HepG2 (cell line): ENCODE data around the gene ABCC10. TPM values are rescaled to one million over a fixed set of nuclear protein-coding genes. Genes with fewer than 3 reads are reported as not detected.

Experiments used
- CBX2 ChIP-seq, 2 experiments: fragments of 200-600 bp in 1 of 2; sonication (generic); formaldehyde crosslinking in 1 of 2; IDR thresholded peaks; 2 replicates each; pipeline versions ENCODE4 v1.7.0 to v1.8.1; 2018 to 2022; ENCODE audit warnings: low read depth in 2 of 2, low read length in 1 of 2, mild to moderate bottlenecking in 1 of 2, missing genetic modification reagents in 1 of 2
- CENPT ChIP-seq: sonication (generic); formaldehyde crosslinking; IDR thresholded peaks from 2 replicates; pipeline ENCODE4 v1.8.0; 2022; ENCODE audit warnings: low read depth, mild to moderate bottlenecking, moderate library complexity, missing genetic modification reagents
- HDAC2 ChIP-seq: sonication (generic); formaldehyde crosslinking; IDR thresholded peaks from 2 replicates; pipeline ENCODE4 v1.4.0; 2020; ENCODE audit warnings: missing genetic modification reagents
- KAT8 ChIP-seq: IDR thresholded peaks from 2 replicates; pipeline ENCODE4 v1.6.1; 2016; ENCODE audit warnings: missing genetic modification reagents, missing compliant biosample characterization
- NFE2L2 ChIP-seq: fragments of 150-350 bp; IDR thresholded peaks from 2 replicates; pipeline ENCODE4 v1.6.1; 2014; ENCODE audit warnings: low read length
- NR1H2 ChIP-seq: sonication (generic); formaldehyde crosslinking; IDR thresholded peaks from 2 replicates; pipeline ENCODE4 v1.8.1; 2022; ENCODE audit warnings: low read depth, missing genetic modification reagents, borderline replicate concordance
- PAF1 ChIP-seq: IDR thresholded peaks from 2 replicates; pipeline ENCODE4 v1.6.1; 2016; ENCODE audit warnings: missing genetic modification reagents, missing compliant biosample characterization
- POLR2AphosphoS5 ChIP-seq: IDR thresholded peaks from 2 replicates; pipeline ENCODE4 v1.6.1; 2012; ENCODE audit warnings: low read depth, low read length
- SALL1 ChIP-seq: sonication (generic); formaldehyde crosslinking; IDR thresholded peaks from 2 replicates; pipeline ENCODE4 v1.8.0; 2022; ENCODE audit warnings: mild to moderate bottlenecking, missing genetic modification reagents
- SKIL ChIP-seq: sonication (generic); formaldehyde crosslinking; IDR thresholded peaks from 2 replicates; pipeline ENCODE4 v1.8.0; 2022; ENCODE audit warnings: missing genetic modification reagents, mild to moderate bottlenecking, moderate library complexity, borderline replicate concordance
- SP4 ChIP-seq: sonication (generic); formaldehyde crosslinking; IDR thresholded peaks from 2 replicates; pipeline ENCODE4 v1.8.1; 2023; ENCODE audit warnings: mild to moderate bottlenecking, missing genetic modification reagents
- ZNF253 ChIP-seq: sonication (generic); formaldehyde crosslinking; IDR thresholded peaks from 2 replicates; pipeline ENCODE4 v1.8.0; 2022; ENCODE audit warnings: mild to moderate bottlenecking, missing genetic modification reagents, borderline replicate concordance
- ZNF275 ChIP-seq: sonication (generic); formaldehyde crosslinking; IDR thresholded peaks from 2 replicates; pipeline ENCODE4 v1.8.0; 2022; ENCODE audit warnings: missing genetic modification reagents, mild to moderate bottlenecking, inconsistent platforms, borderline replicate concordance
- ZNF292 ChIP-seq: sonication (generic); formaldehyde crosslinking; IDR thresholded peaks from 2 replicates; pipeline ENCODE4 v1.8.1; 2022; ENCODE audit warnings: mild to moderate bottlenecking, low read depth, missing genetic modification reagents, borderline replicate concordance
- ZNF430 ChIP-seq: sonication (generic); formaldehyde crosslinking; IDR thresholded peaks from 2 replicates; pipeline ENCODE4 v1.9.0; 2021; ENCODE audit warnings: mild to moderate bottlenecking, missing genetic modification reagents
- ZNF512 ChIP-seq: sonication (generic); formaldehyde crosslinking; IDR thresholded peaks from 2 replicates; pipeline ENCODE4 v1.4.0; 2020; ENCODE audit warnings: mild to moderate bottlenecking, missing genetic modification reagents
- ZNF609 ChIP-seq: sonication (generic); formaldehyde crosslinking; IDR thresholded peaks from 2 replicates; pipeline ENCODE4 v1.4.0; 2020; ENCODE audit warnings: mild to moderate bottlenecking, missing genetic modification reagents, borderline replicate concordance
- ZNF678 ChIP-seq: sonication (generic); formaldehyde crosslinking; IDR thresholded peaks from 2 replicates; pipeline ENCODE4 v1.4.0; 2020; ENCODE audit warnings: mild to moderate bottlenecking, missing genetic modification reagents
- polyA plus RNA-seq, 8 experiments: library from polyadenylated mRNA; depleted of rRNA in 3 of 8; stranded (reverse) in 7 of 8; unstranded in 1 of 8; fragments of >200 nt; fragmentation: Illumina TruSeq in 4 of 8; extraction: Trizol in 4 of 8; gene quantifications; 2 replicates each; pipeline versions ENCODE4 v1.2.1 to v1.2.3, GENCODE V29; 2011 to 2016; ENCODE audit warnings: low read depth in 4 of 8, missing spikeins in 1 of 8, mixed read lengths in 1 of 8; ENCODE audit not compliant: insufficient read depth in 1 of 8
- total RNA-seq, 5 experiments: library from RNA; depleted of rRNA; stranded (reverse); fragments of >200 nt; fragmentation: Illumina TruSeq; extraction: Trizol; gene quantifications; 2 replicates each; pipeline ENCODE4 v1.2.3, GENCODE V29; 2016; ENCODE audit warnings: low read depth in 1 of 5

The ABCC10 gene
- total and polyA plus RNA-seq, 2 of the 13 experiments (the other 11 are each of a cell fraction or from before 2014, with no cell fraction given): 16.0 to 24.3 TPM

GRCh38 chr6:43477235-43478007, 50.1 kb downstream of the ABCC10 start, which contains the start of gene TJAP1 (continued):
- TF ChIP-seq ZNF275 (CRISPR knock-in tag) (no peak), NFE2L2 (no peak), ZNF512 (CRISPR knock-in tag) (0 out of 2 replicates have a peak, but pooled peaks have one; percentile 41), CBX2 (IDR thresholded peaks at IDR 0.05; ENCODE audit: low read depth, low read length) (no peak), CBX2 (CRISPR knock-in tag; IDR thresholded peaks at IDR 0.05; ENCODE audit: low read depth) (no peak), POLR2AphosphoS5 (peak; percentile 96), ZNF253 (peak; percentile 13; the same call in 1 of the 2 replicates), ZNF292 (CRISPR knock-in tag) (0 out of 2 replicates have a peak, but pooled peaks have one; percentile 11), ZNF430 (CRISPR knock-in tag) (peak; percentile 86), SALL1 (peak; percentile 73), ZNF678 (CRISPR knock-in tag) (0 out of 2 replicates have a peak, but pooled peaks have one; percentile 45), SKIL (CRISPR knock-in tag) (peak; percentile 25; the same call in 1 of the 2 replicates), KAT8 (CRISPR knock-in tag) (peak; percentile 80), ZNF609 (CRISPR knock-in tag) (peak; percentile 63; the same call in 1 of the 2 replicates), SP4 (CRISPR knock-in tag) (peak; percentile 71), NR1H2 (0 out of 2 replicates have a peak, but pooled peaks have one; percentile 30), CENPT (no peak), HDAC2 (peak; percentile 38; the same call in 1 of the 2 replicates), PAF1 (CRISPR knock-in tag) (no peak)
